ENCODE measurements around the gene STAB2. TPM values are rescaled to one million over a fixed set of nuclear protein-coding genes. Genes with fewer than 3 reads are reported as not detected.

Gene STAB2
- total RNA-seq = 1 to 10 TPM in 1 of 3 donors, under 1 TPM in 2; 0.85 to 1.5 (median 0.98) TPM
- long read RNA-seq, donor 1, partial matches to known transcripts = 0 of 14 reads
- long read RNA-seq, donor 1, other reads (novel, unspliced or antisense) = 14 of 14 reads
- long read RNA-seq, donor 2, partial matches to known transcripts = 1 of 1 reads
- long read RNA-seq, donor 2, other reads (novel, unspliced or antisense) = 0 of 1 reads

GRCh38 chr12:103586791-103587370 is at the start of gene STAB2:
Gene STAB2, plus strand, starts transcription at chr12:103587273. Its CDS starts 204 bp downstream, at chr12:103587477.
- H3K4me3 ChIP-seq = no peak within 1 kb of the TSS
- intact Hi-C loops (cut with DNase I, micrococcal nuclease) = no loop called here

DNA sequence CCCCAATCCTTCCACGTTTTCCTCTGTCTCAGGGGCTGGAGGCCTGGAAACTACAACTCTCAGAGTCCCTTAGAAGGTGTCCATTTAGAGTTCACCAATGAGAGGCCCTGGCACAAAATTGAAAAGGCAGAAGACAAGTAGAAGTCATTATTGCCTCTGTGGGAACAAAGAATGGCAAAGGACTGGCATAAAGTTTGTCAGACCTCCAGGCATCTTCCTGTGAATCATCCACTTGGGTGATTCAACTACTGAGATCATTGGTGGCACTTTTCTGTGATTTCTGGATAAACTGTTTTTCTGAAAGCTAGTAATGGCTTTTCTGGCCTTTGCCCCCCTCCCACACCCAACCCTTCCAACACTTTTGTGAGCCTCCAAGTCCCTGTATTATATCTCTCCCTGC is 48.7 kb upstream of the STAB2 start:
- no peak for TF ChIP-seq CTCF (IDR thresholded peaks at IDR 0.05)
- intact Hi-C loops (cut with DNase I, micrococcal nuclease) = no loop called here
- no peak for ATAC-seq
- Histone ChIP-seq H3K4me3 (no peak overlapping the region), H3K4me1 (ENCODE audit: low read depth) (no peaks in the 10 kb centered on the region), H3K36me3 (ENCODE audit: low read depth) (no peaks in the 10 kb centered on the region), H3K9me3 (no peaks in the 10 kb centered on the region)
- DNase-seq = no peak

More at GRCh38 chr12:103586791-103587370, at the start of gene STAB2:
- TF ChIP-seq CTCF (IDR thresholded peaks at IDR 0.05) = no peak
- DNase-seq = no peak
- no peaks in the 10 kb centered on the region for H3K9me3 ChIP-seq
- H3K36me3 ChIP-seq (ENCODE audit: low read depth) = no peaks in the 10 kb centered on the region
- ATAC-seq = no peak
- no peaks in the 10 kb centered on the region for H3K4me1 ChIP-seq (ENCODE audit: low read depth)

DNA sequence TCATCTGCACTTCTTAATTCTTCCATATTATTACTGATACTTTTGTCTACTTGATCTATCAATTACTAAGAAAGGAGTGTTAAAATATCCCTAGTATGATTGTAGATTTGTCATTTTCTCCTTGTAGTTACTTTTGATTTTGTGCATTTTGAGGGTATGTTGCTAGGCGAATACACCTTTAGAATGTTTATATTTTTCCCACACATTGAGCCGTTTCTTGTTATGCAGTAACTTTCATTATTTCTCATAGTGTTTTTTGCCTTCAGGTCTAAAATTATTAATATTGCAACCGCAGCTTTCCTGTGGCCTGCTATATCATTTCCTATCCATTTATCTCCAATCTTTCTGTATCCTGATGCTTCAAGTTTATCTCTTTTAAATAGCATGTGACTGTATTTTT is 46.8 kb upstream of the STAB2 start:
- H3K9me3 ChIP-seq = no peaks in the 10 kb centered on the region
- no peaks in the 10 kb centered on the region for H3K36me3 ChIP-seq (ENCODE audit: low read depth)
- DNase-seq (no peak), ATAC-seq (no peak)
- TF ChIP-seq CTCF (IDR thresholded peaks at IDR 0.05) = no peak
- H3K4me1 ChIP-seq (ENCODE audit: low read depth) = no peaks in the 10 kb centered on the region
- no peak overlapping the region for H3K4me3 ChIP-seq
- intact Hi-C loops (cut with DNase I, micrococcal nuclease) = no loop called here

- no peak for TF ChIP-seq CTCF (IDR thresholded peaks at IDR 0.05)
- no peaks in the 10 kb centered on the region for H3K4me1 ChIP-seq (ENCODE audit: low read depth)
- no peaks in the 10 kb centered on the region for H3K36me3 ChIP-seq (ENCODE audit: low read depth)
- DNase-seq (no peak), ATAC-seq (no peak)
- no peaks in the 10 kb centered on the region for H3K9me3 ChIP-seq
- no peak overlapping the region for H3K4me3 ChIP-seq
- intact Hi-C loops (cut with DNase I, micrococcal nuclease) = no loop called here
Observed at GRCh38 chr12:103542078-103542477, 45.0 kb upstream of the STAB2 start.

DNA sequence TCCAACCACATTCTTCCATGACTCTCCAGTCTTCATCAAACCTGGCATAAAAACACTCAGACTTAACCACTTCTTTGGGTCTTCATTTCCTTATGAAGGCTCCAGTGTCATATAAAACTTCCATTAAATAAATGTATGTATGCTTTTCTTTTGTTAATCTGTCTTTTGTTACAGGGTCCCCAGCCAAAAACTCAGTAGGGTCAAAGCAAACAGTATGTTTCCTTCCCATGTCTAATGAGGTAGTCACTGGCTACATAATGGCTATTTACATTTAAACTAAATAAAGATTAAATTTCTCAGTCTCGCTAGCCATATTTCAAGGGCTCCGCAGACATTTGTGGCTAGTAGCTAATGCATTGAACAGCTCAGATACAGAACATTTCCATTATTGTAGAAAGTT is 40.1 kb upstream of the STAB2 start:
- Histone ChIP-seq H3K4me1 (ENCODE audit: low read depth) (no peaks in the 10 kb centered on the region), H3K4me3 (no peak overlapping the region), H3K9me3 (no peaks in the 10 kb centered on the region), H3K36me3 (ENCODE audit: low read depth) (no peaks in the 10 kb centered on the region)
- DNase-seq (no peak), ATAC-seq (no peak)
- intact Hi-C loops (cut with DNase I, micrococcal nuclease) = loop anchor here in 1 of 2 donors (5.0 kb wide), 1 partner anchor 595 kb away; no protein-coding TSS in a partner anchor
- no peak for TF ChIP-seq CTCF (IDR thresholded peaks at IDR 0.05)

All from mucosa of descending colon (tissue), 3 donors.